Choroid plexus epithelial cell (primary cell): ENCODE results near the gene STK10.

Source experiments
- DNase-seq: peaks from one replicate; pipeline ENCODE4 v3.0.0-alpha.2; 2010; ENCODE audit warnings: low read depth
- H3K4me3 ChIP-seq: 2 replicates; pipeline ENCODE4 v1.5.1; 2011; ENCODE audit warnings: low read depth, mild to moderate bottlenecking, control low read depth, low read length, moderate library complexity
- TF ChIP-seq, protein P1 (sequence below): conservative IDR thresholded peaks from 2 replicates; pipeline ENCODE4 v1.5.1; 2011; ENCODE audit warnings: low read depth, mild to moderate bottlenecking, control low read depth, inconsistent platforms, low read length, moderate library complexity

The STK10 gene

DNA sequence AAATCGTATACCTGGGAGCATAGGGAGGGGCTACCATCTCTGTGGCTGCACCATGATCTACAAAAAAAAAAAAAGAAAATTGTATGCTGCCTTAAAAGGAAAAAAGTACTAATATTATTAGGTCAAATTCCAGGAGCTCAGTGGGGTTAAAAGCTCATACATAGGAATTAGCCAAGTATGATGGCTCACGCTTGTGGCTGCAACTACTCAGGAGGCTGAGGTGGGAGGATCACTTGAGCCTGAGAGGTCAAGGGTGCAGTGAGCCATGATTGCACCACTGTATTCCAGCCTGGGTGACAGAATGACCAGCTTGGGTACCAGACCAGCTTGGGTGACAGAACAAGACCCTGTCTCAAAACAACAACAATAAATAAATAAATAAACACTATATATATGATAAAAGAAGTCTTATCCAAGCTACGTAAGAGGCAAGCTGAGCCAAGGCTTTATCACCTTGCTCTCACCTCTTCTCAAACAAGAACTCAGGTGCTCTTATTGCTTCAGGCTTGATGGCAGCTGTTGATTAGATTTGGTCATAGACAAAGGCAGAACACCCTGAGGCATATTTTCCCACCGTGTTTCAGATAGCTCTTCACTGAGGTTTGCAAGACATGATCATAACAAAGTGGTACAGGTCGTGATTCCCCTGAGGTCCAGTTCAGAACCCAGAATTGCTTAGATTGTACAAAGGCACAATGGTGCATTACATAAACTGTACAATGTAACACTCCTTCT lies 178.3 kb downstream of the STK10 start:
- peak; percentile 46 for DNase-seq
- no peak overlapping the region for H3K4me3 ChIP-seq
- TF ChIP-seq, protein P1, sequence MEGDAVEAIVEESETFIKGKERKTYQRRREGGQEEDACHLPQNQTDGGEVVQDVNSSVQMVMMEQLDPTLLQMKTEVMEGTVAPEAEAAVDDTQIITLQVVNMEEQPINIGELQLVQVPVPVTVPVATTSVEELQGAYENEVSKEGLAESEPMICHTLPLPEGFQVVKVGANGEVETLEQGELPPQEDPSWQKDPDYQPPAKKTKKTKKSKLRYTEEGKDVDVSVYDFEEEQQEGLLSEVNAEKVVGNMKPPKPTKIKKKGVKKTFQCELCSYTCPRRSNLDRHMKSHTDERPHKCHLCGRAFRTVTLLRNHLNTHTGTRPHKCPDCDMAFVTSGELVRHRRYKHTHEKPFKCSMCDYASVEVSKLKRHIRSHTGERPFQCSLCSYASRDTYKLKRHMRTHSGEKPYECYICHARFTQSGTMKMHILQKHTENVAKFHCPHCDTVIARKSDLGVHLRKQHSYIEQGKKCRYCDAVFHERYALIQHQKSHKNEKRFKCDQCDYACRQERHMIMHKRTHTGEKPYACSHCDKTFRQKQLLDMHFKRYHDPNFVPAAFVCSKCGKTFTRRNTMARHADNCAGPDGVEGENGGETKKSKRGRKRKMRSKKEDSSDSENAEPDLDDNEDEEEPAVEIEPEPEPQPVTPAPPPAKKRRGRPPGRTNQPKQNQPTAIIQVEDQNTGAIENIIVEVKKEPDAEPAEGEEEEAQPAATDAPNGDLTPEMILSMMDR, result no peak

DNA sequence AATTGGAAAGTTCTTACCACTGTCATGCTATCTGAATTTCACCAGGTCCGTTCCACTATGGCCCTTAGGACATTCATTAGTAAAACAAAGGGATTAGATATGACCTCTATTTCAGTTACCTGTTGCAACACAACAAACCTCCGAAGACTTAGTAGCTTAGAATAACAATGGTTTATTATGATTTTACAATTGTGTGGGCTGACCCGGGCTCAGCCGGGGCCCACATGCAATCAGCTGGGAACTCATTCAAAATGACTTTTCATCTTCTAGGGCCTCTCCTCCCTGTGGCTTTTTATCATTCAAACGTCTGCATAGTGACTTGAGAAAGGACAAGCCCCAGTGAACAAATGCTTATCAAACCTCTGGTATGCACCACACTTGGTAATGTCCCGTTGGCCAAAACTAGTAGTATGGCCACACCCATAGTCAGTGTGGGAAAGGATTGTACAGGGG lies 179.3 kb downstream of the STK10 start:
- no peak overlapping the region for H3K4me3 ChIP-seq
- TF ChIP-seq, protein P1, result no peak
- peak; percentile 37 for DNase-seq

DNA sequence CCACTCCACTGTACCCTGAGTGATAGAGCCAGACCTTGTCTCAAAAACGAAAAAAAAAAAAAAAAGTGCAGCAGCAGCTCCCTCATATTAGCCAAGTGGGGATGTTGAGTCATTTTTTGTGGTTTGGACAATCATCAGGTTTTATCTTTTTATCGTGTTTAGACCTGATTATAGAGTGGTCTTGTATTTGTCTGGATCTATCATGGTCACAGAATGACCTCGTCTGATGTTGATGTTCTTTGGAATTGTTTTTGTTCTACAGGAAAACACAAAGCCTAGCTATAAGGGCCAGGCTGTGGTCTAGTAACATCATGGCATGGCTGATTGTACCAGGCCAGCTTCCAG lies 179.9 kb downstream of the STK10 start:
- peak; percentile 56 for DNase-seq
- TF ChIP-seq, protein P1, result no peak
- peak overlapping the region; percentile 85 for H3K4me3 ChIP-seq

DNA sequence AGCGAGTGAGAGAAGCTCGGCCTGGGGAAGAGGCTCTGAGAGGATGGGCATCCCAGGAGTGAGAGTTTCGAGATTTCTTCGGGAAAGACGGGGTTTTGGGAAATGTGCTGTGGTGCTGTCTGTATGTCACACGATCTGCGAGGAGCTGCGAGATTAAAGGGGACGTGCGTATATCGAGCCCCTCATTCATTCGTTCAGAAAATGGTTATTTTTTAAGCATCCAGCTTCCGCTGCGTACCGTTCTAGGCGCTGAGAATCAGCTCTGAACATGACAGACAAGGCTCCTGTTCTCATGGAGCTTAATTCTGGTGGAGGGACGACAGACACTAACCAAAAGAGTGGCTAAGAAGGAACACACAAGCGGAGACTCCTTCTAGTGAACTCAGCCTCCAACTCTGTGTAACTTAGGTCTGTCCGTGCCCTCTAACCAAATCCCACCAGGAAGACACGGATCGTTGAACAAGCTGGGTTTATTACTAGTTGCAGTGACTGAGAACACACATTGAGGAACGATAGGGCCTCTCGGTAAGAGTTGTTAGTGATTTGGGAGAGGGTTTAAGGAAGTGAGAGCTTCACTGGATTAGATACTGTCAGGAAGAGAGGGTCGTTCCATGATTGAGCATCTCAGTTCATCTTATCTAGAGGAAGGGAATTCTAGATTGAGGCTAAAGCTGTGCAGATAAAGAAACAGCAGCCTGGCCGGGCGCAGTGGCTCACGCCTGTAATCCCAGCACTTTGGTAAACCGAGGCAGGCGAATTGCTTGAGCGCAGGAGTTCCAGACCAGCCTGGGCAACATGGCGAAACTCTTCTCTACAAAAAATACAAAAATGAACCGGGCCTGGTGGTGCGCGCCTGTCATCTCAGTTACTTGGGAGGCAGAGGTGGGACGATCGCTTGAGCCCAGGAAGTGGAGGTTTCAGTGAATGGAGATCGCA lies 180.6 kb downstream of the STK10 start:
- peak overlapping the region; percentile 85 for H3K4me3 ChIP-seq
- TF ChIP-seq, protein P1, result no peak
- peak; percentile 38 for DNase-seq

DNA sequence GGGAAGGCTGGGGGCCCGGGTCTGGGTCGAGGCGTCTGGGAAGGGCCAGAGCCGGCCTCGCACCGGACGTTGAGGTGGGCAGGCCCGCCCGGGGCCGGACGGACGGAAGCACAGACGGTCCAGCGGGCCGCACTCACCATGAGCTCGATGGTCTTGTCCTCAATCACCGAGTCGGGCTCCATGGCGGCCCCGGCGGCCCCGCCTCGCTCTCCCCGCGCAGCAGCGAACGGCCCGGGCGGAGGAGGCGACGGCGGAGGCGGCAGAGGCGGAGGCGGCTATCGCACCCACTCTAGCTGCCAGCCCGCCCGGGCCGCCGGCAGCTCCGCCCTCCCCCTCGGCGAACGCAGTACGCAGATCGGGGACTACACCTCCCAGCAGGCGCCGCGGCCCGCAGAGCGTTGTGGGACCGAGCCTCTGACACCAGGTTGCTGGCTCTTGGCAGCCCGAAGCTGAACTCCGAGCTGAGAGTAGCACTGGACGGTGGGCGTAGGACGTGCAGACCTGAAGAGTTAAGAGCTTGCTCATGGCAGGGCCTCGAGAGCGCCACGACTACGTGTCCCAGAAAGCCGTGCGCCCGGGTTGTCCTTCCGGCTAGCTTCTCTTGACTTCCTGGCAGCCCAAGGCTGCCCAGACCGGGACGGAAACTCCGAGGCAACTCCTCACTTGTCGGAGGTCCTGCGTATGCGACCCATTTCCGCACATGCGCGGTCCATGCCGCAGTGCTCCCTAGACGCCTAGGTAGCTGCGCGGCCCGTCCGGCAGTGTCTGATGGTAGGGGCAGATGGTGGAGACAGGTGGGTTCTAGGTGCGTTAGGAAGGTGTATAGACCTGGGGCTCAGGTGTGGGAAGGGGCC lies 181.5 kb downstream of the STK10 start, which contains the start of gene FBXW11:
FBXW11 (minus strand) TSS at position 318 of the 854 bp plus-strand sequence; CDS start at position 182, 136 bp downstream.
- peak; percentile 97 for DNase-seq
- TF ChIP-seq, protein P1, result no peak
- peak within 1 kb of the TSS; percentile 85 for H3K4me3 ChIP-seq

DNA sequence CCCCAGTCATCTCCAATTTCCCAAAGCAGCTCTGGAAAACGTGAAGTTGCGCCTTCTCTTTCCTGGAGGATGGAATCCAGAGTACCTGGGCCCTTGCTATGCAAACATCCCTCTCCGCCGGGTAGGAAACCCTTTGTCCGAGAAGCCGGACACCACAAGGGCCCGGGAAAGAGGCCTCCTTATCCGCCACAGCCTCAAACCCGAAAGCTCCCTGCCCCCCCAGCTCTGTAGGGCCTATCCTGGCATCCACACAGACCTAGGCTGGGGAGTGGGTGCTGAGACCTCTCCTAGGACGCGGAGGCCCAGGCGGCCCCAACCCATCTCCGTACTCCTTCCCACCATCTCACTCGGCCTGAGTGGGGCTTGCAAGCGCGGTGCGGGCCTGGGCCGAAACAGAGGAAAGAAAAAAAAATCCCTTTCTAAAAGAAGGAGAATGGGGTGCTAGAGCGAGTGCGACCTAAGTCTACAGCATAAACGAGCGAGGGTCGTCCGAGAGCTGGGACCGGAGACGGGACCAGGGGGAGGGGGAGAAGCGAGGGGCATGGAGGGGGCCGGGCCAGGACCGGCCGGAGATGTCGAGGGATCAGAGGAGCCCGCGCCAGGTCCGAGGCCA lies 182.2 kb downstream of the STK10 start:
- TF ChIP-seq, protein P1, result no peak
- no peak for DNase-seq
- H3K4me3 ChIP-seq, result peak overlapping the region; percentile 85
